OCI-LY7 (cell line): Measurements from ENCODE around the gene OLA1.

ENCODE experiments used
- CTCF ChIP-seq: fragments of 200-600 bp; sonication (generic); conservative IDR thresholded peaks from 2 replicates; pipeline ENCODE4 v1.5.1; 2014; ENCODE audit warnings: mild to moderate bottlenecking, antibody characterized with exemption, low read length, moderate library complexity, mixed read lengths
- EZH2phosphoT487 ChIP-seq: fragments of 200-600 bp; sonication (generic); IDR thresholded peaks from 2 replicates; pipeline ENCODE4 v1.6.1; 2018; ENCODE audit warnings: low read depth, borderline replicate concordance, mild to moderate bottlenecking, mixed run types, antibody characterized with exemption, low read length, moderate library complexity, mixed read lengths

GRCh38 chr2:174177316-174177890, 70.9 kb downstream of the OLA1 start:
- no peak for TF ChIP-seq CTCF
- no peak for TF ChIP-seq EZH2phosphoT487
